Gastrocnemius medialis (tissue), 4 donors: Measurements from ENCODE around the gene ENDOV.
"Not testable (repeated sequence)": the region's sequence is repeated elsewhere in the genome, so short reads cannot be mapped to it uniquely, and the experiment has no call there.

ENCODE experiments used
- POLR2A ChIP-seq, 2 donors: fragments of 450-650 bp; IDR thresholded peaks; one replicate each; pipeline ENCODE4 v1.6.1; 2017; ENCODE audit warnings: antibody characterized with exemption in 2 of 2, mild to moderate bottlenecking in 2 of 2, moderate library complexity in 2 of 2
- TF ChIP-seq, protein P1 (sequence below), 5 experiments: fragments of 450-650 bp in 3 of 5; fragments of 200-600 bp in 2 of 5; sonication (generic) in 2 of 5; IDR thresholded peaks in 4 of 5; conservative IDR thresholded peaks in 1 of 5; 1 replicate in 4 of 5; 2 replicates in 1 of 5; pipeline ENCODE4 v1.5.1; 2016 to 2019; ENCODE audit warnings: antibody characterized with exemption in 5 of 5, mild to moderate bottlenecking in 3 of 5, moderate library complexity in 3 of 5

DNA sequence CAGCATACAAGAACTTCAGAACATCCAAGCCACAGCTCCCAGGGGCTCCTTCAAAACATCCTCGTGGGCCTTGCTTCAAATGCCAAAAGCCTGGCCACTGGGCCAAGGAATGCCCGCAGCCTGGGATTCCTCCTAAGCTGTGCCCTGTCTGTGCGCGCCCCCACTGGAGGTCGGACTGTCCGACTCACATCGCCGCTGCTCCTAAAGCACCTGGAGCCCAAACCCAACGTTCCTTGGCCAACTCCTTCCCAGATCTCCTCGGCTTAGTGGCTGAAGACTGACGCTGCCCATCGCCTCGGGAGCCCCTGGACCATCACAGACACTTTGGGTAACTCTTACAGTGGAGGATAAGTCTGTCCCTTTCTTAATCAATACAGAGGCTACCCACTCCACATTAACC, 12.9 kb upstream of the ENDOV start:
- TF ChIP-seq POLR2A (IDR thresholded peaks at IDR 0.05), result not testable (repeated sequence)
- TF ChIP-seq, protein P1, sequence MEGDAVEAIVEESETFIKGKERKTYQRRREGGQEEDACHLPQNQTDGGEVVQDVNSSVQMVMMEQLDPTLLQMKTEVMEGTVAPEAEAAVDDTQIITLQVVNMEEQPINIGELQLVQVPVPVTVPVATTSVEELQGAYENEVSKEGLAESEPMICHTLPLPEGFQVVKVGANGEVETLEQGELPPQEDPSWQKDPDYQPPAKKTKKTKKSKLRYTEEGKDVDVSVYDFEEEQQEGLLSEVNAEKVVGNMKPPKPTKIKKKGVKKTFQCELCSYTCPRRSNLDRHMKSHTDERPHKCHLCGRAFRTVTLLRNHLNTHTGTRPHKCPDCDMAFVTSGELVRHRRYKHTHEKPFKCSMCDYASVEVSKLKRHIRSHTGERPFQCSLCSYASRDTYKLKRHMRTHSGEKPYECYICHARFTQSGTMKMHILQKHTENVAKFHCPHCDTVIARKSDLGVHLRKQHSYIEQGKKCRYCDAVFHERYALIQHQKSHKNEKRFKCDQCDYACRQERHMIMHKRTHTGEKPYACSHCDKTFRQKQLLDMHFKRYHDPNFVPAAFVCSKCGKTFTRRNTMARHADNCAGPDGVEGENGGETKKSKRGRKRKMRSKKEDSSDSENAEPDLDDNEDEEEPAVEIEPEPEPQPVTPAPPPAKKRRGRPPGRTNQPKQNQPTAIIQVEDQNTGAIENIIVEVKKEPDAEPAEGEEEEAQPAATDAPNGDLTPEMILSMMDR (IDR thresholded peaks at IDR 0.05 in 4 of 5, conservative IDR thresholded peaks at IDR 0.05 in 1 of 5), result not testable (repeated sequence)
